ENCODE data around the gene MX2.

The MX2 gene

GRCh38 chr21:41439248-41439647, 77.4 kb downstream of the MX2 start:
- TF ChIP-seq CTCF (IDR thresholded peaks at IDR 0.05; ENCODE audit: insufficient read depth, low read depth, low read length, missing control alignments), result no peak
- DNase-seq (ENCODE audit: low read depth), result no peak
- no peak overlapping the region for H3K4me3 ChIP-seq (ENCODE audit: low read length)

GRCh38 chr21:41441546-41441945, 79.7 kb downstream of the MX2 start:
- no peak for DNase-seq (ENCODE audit: low read depth)
- TF ChIP-seq CTCF (IDR thresholded peaks at IDR 0.05; ENCODE audit: insufficient read depth, low read depth, low read length, missing control alignments), result no peak
- H3K4me3 ChIP-seq (ENCODE audit: low read length), result no peak overlapping the region

- no peak for DNase-seq (ENCODE audit: low read depth)
- no peak for TF ChIP-seq CTCF (IDR thresholded peaks at IDR 0.05; ENCODE audit: insufficient read depth, low read depth, low read length, missing control alignments)
- H3K4me3 ChIP-seq (ENCODE audit: low read length), result no peak overlapping the region
Measured at GRCh38 chr21:41442481-41443186, 80.8 kb downstream of the MX2 start.

- no peak for DNase-seq (ENCODE audit: low read depth)
- H3K4me3 ChIP-seq (ENCODE audit: low read length), result no peak overlapping the region
- TF ChIP-seq CTCF (IDR thresholded peaks at IDR 0.05; ENCODE audit: insufficient read depth, low read depth, low read length, missing control alignments), result no peak
Measured at GRCh38 chr21:41443562-41443961, 81.7 kb downstream of the MX2 start.

- TF ChIP-seq CTCF (IDR thresholded peaks at IDR 0.05; ENCODE audit: insufficient read depth, low read depth, low read length, missing control alignments), result no peak
- H3K4me3 ChIP-seq (ENCODE audit: low read length), result no peak overlapping the region
- DNase-seq (ENCODE audit: low read depth), result no peak
Measured at GRCh38 chr21:41444703-41445464, 83.1 kb downstream of the MX2 start.

GRCh38 chr21:41445465-41445862, 83.6 kb downstream of the MX2 start:
- no peak overlapping the region for H3K4me3 ChIP-seq (ENCODE audit: low read length)
- no peak for DNase-seq (ENCODE audit: low read depth)
- TF ChIP-seq CTCF (IDR thresholded peaks at IDR 0.05; ENCODE audit: insufficient read depth, low read depth, low read length, missing control alignments), result no peak

Measured in epithelial cell of esophagus (primary cell).